Kidney (tissue), 14 donors: ENCODE data around the gene CYP2F1. TPM values are rescaled to one million over a fixed set of nuclear protein-coding genes. Genes with fewer than 3 reads are reported as not detected.
"Not testable (repeated sequence)": the region's sequence is repeated elsewhere in the genome, so short reads cannot be mapped to it uniquely, and the experiment has no call there.

Source experiments
- DNase-seq, 5 donors: peaks; one replicate each; pipeline ENCODE4 v3.0.0-alpha.2; 2013 to 2020
- FAIRE-seq: peaks from 2 replicates; lab custom pipeline; 2012; peaks lifted over from hg19 to GRCh38; lab: Jason Lieb, UNC
- H3K27ac ChIP-seq, 2 donors: one replicate each; pipeline ENCODE4 v1.7.0; 2013; ENCODE audit warnings: low read depth in 2 of 2, low read length in 2 of 2, inconsistent platforms in 1 of 2
- H3K27me3 ChIP-seq: one replicate; pipeline ENCODE4 v1.7.1; 2013; ENCODE audit warnings: low read length, inconsistent platforms; ENCODE audit not compliant: control insufficient read depth, insufficient read depth
- H3K36me3 ChIP-seq, 3 donors: one replicate each; pipeline versions ENCODE4 v1.7.0 to v1.7.1; 2013; ENCODE audit warnings: low read length in 3 of 3, control low read depth in 1 of 3, inconsistent platforms in 1 of 3; ENCODE audit not compliant: insufficient read depth in 3 of 3, control insufficient read depth in 2 of 3
- H3K4me1 ChIP-seq, 3 donors: one replicate each; pipeline versions ENCODE4 v1.7.0 to v1.7.1; 2013; ENCODE audit warnings: low read length in 3 of 3, inconsistent platforms in 1 of 3, low read depth in 1 of 3; ENCODE audit not compliant: control insufficient read depth in 2 of 3, insufficient read depth in 2 of 3
- H3K4me3 ChIP-seq, 3 donors: one replicate each; pipeline versions ENCODE4 v1.7.0 to v1.8.1; 2013; ENCODE audit warnings: low read length in 3 of 3, control low read depth in 1 of 3, inconsistent platforms in 1 of 3
- H3K9ac ChIP-seq, 3 donors: one replicate each; pipeline versions ENCODE4 v1.7.0 to v1.7.1; 2013; ENCODE audit warnings: low read length in 3 of 3, control low read depth in 1 of 3, inconsistent platforms in 1 of 3
- H3K9me3 ChIP-seq, 3 donors: one replicate each; pipeline versions ENCODE4 v1.7.0 to v1.7.1; 2013; ENCODE audit warnings: low read length in 3 of 3, control low read depth in 1 of 3, inconsistent platforms in 1 of 3; ENCODE audit not compliant: control insufficient read depth in 2 of 3, insufficient read depth in 1 of 3
- intact Hi-C: fragments of 100-400 bp; cut with DNase I; formaldehyde crosslinking; loops from one replicate; pipeline ENCODE4 v1.11.1; 2022
- polyA plus RNA-seq: library from polyadenylated mRNA; stranded (reverse); fragments of 350-450 nt; fragmentation: Illumina TruSeq; extraction: RNeasy Lipid Tissue Mini Kit (QIAGEN cat#74804); gene quantifications from one replicate; pipeline ENCODE4 v1.2.3, GENCODE V29; 2014; ENCODE audit warnings: low read depth, low replicate concordance; ENCODE audit not compliant: insufficient read depth
- total RNA-seq: library from RNA; stranded (reverse); fragmentation: NEBNext Ultra II Directional; extraction: Animal tissue kit (Norgen Biotek cat#: 25700); gene quantifications from one replicate; pipeline ENCODE4 v1.2.1, GENCODE V29; 2021
- TF ChIP-seq, protein P1 (sequence below): IDR thresholded peaks from 3 replicates; pipeline ENCODE4 v1.5.1; 2012; ENCODE audit warnings: mild to moderate bottlenecking, moderate library complexity, borderline replicate concordance; ENCODE audit not compliant: insufficient read depth; ENCODE audit errors: extremely low read depth
- donor health status: control.
- donor health status: control.
- donor health status: control.
- donor health status: control.
- donor health status: control.
- donor health status: DM: yes; HTN: yes; CAD: no.
- donor health status: Normal renal cell carcinoma (clear cell type).

CYP2F1 gene
- total and polyA plus RNA-seq, 2 donors from 2014 or later, result not detected

DNA sequence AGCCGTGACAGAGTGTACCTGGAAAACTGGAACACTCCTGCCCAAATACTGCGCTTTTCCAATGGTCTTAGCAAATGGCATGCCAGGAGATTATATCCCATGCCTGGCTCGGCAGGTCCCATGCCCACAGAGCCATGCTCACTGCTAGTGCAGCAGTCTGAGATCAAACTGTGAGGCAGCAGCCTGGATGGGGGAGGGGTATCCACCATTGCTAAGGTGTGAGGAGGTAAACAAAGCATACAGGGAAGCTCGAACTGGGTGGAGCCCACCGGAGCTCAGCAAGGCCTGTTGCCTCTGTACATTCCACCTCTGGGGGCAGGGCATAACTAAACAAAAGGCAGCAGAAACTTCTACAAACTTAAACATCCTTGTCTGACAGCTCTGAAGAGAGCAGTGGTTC is 15.5 kb upstream of the CYP2F1 start:
- Histone ChIP-seq H3K27me3 (no peaks in the 10 kb centered on the region), H3K9ac (no peak overlapping the region), H3K36me3 (no peaks in the 10 kb centered on the region), H3K4me3 (no peak overlapping the region), H3K4me1 (no peaks in the 10 kb centered on the region), H3K9me3 (peaks cover 0 to 5% (median 0%) of the 10 kb centered on the region in 3 donors), H3K27ac (no peak overlapping the region)
- intact Hi-C loops, result no loop called here
- TF ChIP-seq, protein P1, sequence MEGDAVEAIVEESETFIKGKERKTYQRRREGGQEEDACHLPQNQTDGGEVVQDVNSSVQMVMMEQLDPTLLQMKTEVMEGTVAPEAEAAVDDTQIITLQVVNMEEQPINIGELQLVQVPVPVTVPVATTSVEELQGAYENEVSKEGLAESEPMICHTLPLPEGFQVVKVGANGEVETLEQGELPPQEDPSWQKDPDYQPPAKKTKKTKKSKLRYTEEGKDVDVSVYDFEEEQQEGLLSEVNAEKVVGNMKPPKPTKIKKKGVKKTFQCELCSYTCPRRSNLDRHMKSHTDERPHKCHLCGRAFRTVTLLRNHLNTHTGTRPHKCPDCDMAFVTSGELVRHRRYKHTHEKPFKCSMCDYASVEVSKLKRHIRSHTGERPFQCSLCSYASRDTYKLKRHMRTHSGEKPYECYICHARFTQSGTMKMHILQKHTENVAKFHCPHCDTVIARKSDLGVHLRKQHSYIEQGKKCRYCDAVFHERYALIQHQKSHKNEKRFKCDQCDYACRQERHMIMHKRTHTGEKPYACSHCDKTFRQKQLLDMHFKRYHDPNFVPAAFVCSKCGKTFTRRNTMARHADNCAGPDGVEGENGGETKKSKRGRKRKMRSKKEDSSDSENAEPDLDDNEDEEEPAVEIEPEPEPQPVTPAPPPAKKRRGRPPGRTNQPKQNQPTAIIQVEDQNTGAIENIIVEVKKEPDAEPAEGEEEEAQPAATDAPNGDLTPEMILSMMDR, result no peak
- FAIRE-seq, result no peak
- DNase-seq, result no peak

DNA sequence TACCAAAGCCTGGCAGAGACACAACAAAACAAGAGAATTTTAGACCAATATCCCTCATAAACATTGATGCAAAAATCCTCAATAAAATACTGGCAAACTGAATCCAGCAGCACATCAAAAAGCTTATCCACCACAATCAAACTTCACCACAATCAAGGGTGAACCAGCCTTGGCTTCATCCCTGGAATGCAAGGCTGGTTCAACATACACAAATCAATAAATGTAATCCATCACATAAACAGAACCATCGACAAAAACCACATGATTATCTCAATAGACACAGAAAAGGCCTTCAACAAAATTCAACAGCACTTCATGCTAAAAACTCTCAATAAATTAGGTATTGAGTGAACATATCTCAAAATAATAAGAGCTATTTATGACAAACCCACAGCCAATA is 12.0 kb upstream of the CYP2F1 start:
- H3K4me1 ChIP-seq, H3K9me3 ChIP-seq, H3K27ac ChIP-seq, H3K4me3 ChIP-seq, FAIRE-seq, H3K36me3 ChIP-seq, H3K27me3 ChIP-seq, intact Hi-C loops, H3K9ac ChIP-seq, DNase-seq: not testable (repeated sequence)

DNA sequence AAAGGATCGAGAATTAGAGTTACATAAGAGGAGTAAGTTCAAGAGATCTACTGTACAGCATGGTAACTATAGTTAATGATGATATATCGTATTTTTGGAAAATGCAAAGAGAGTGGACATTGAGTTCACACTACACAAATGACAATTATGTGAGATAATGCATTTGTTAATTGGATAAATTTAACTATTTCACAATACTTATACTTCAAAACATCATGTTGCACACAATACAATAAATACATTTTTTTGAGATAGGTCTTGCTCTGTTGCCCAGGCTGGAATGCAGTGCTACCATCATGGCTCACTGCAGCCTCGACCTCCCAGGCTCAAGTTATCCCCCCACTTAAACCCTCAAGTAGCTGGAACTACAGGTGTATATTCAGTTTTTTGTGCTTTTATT is 8.1 kb upstream of the CYP2F1 start:
- Histone ChIP-seq H3K36me3 (no peaks in the 10 kb centered on the region), H3K4me1 (no peaks in the 10 kb centered on the region), H3K27me3 (no peaks in the 10 kb centered on the region), H3K4me3 (no peak overlapping the region), H3K9me3 (no peaks in the 10 kb centered on the region), H3K9ac (no peak overlapping the region), H3K27ac (no peak overlapping the region)
- no peak for DNase-seq
- intact Hi-C loops, result no loop called here
- TF ChIP-seq, protein P1, result no peak
- no peak for FAIRE-seq

DNA sequence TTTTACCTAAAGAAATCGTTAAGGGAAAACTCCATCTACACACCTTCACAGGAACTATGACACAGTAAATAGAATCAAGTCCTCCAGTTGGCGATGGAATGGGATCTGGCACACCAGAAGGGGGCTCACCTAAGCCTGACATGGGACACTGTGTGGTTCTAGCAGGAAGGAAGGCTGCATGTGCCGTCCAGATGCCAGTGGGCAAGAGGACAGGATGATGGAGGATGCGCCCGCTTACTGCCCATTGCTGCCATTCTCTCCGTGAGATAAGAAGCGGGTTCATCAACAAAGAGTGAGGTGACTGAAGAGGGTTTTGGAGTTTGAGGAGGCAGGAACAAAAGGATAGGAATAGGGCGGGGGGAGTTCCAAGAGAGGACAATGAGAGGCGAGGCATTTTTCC is 2.9 kb upstream of the CYP2F1 start:
- intact Hi-C loops, result no loop called here
- H3K9ac ChIP-seq, result no peak overlapping the region
- H3K27ac ChIP-seq, result no peak overlapping the region
- TF ChIP-seq, protein P1, result no peak
- no peaks in the 10 kb centered on the region for H3K27me3 ChIP-seq
- no peaks in the 10 kb centered on the region for H3K9me3 ChIP-seq
- H3K36me3 ChIP-seq, result no peaks in the 10 kb centered on the region
- H3K4me1 ChIP-seq, result no peaks in the 10 kb centered on the region
- DNase-seq, result no peak
- no peak for FAIRE-seq
- no peak overlapping the region for H3K4me3 ChIP-seq
